ENCODE measurements around the gene CHKA.

CHKA gene

GRCh38 chr11:68041617-68042218 is 79.5 kb downstream of the CHKA start:
- TF ChIP-seq Cebpa-rat (IDR thresholded peaks at IDR 0.05): no peak
- peak overlapping the region; percentile 76 for H3K4me3 ChIP-seq
- peak overlapping the region; percentile 94 for H3K4me2 ChIP-seq
- peaks cover 46% of the 10 kb centered on the region for H3K36me3 ChIP-seq
- peaks cover 51% of the 10 kb centered on the region for H4K20me1 ChIP-seq
- peak overlapping the region; percentile 79 for H3K9ac ChIP-seq
- H3K9me3 ChIP-seq: no peaks in the 10 kb centered on the region
- peak overlapping the region; percentile 90 for H3K27ac ChIP-seq
- peaks cover 82% of the 10 kb centered on the region for H3K4me1 ChIP-seq
- no peaks in the 10 kb centered on the region for H3K27me3 ChIP-seq

GRCh38 chr11:68040957-68041591 is 80.1 kb downstream of the CHKA start:
- TF ChIP-seq Cebpa-rat (IDR thresholded peaks at IDR 0.05): no peak
- Histone ChIP-seq H3K36me3 (peaks cover 46% of the 10 kb centered on the region), H3K9ac (peak overlapping the region; percentile 79), H3K4me2 (peak overlapping the region; percentile 94), H3K4me3 (peak overlapping the region; percentile 76), H4K20me1 (peaks cover 51% of the 10 kb centered on the region), H3K9me3 (no peaks in the 10 kb centered on the region), H3K27ac (peak overlapping the region; percentile 90), H3K27me3 (no peaks in the 10 kb centered on the region), H3K4me1 (peaks cover 89% of the 10 kb centered on the region)

- TF ChIP-seq Cebpa-rat (IDR thresholded peaks at IDR 0.05): no peak; the same call in 1 of the 2 replicates
- Histone ChIP-seq H3K4me2 (peak overlapping the region; percentile 94), H3K4me3 (peak overlapping the region; percentile 76), H3K27ac (peak overlapping the region; percentile 90), H3K4me1 (peaks cover 92% of the 10 kb centered on the region), H4K20me1 (peaks cover 47% of the 10 kb centered on the region), H3K27me3 (no peaks in the 10 kb centered on the region), H3K9ac (peak overlapping the region; percentile 79), H3K36me3 (peaks cover 45% of the 10 kb centered on the region), H3K9me3 (no peaks in the 10 kb centered on the region)
Observed at GRCh38 chr11:68040101-68040956, 80.9 kb downstream of the CHKA start.

- peak overlapping the region; percentile 94 for H3K4me2 ChIP-seq
- H3K4me3 ChIP-seq: peak overlapping the region; percentile 76
- no peaks in the 10 kb centered on the region for H3K27me3 ChIP-seq
- TF ChIP-seq Cebpa-rat (IDR thresholded peaks at IDR 0.05): no peak
- peaks cover 89% of the 10 kb centered on the region for H3K4me1 ChIP-seq
- peaks cover 44% of the 10 kb centered on the region for H3K36me3 ChIP-seq
- peak overlapping the region; percentile 90 for H3K27ac ChIP-seq
- peaks cover 40% of the 10 kb centered on the region for H4K20me1 ChIP-seq
- H3K9ac ChIP-seq: peak overlapping the region; percentile 79
- H3K9me3 ChIP-seq: no peaks in the 10 kb centered on the region
Observed at GRCh38 chr11:68039526-68040086, 81.6 kb downstream of the CHKA start.

GRCh38 chr11:68038718-68039525 is 82.3 kb downstream of the CHKA start, which contains the start of gene TCIRG1:
TSS of gene TCIRG1 (plus strand) at chr11:68039025. CDS start at chr11:68041272, 2,247 bp downstream.
- peaks cover 82% of the 10 kb centered on the region for H3K4me1 ChIP-seq
- peaks cover 44% of the 10 kb centered on the region for H3K36me3 ChIP-seq
- H3K9me3 ChIP-seq: no peaks in the 10 kb centered on the region
- H3K4me3 ChIP-seq: peak within 1 kb of the TSS; percentile 76
- peak within 1 kb of the TSS; percentile 94 for H3K4me2 ChIP-seq
- peaks cover 34% of the 10 kb centered on the region for H4K20me1 ChIP-seq
- TF ChIP-seq Cebpa-rat (IDR thresholded peaks at IDR 0.05): no peak
- H3K27ac ChIP-seq: peak within 1 kb of the TSS; percentile 90
- H3K27me3 ChIP-seq: no peaks in the 10 kb centered on the region
- peak within 1 kb of the TSS; percentile 79 for H3K9ac ChIP-seq

- Histone ChIP-seq H3K4me1 (peaks cover 76% of the 10 kb centered on the region), H3K4me2 (peak overlapping the region; percentile 94), H3K4me3 (peak overlapping the region; percentile 76), H4K20me1 (peaks cover 27% of the 10 kb centered on the region), H3K36me3 (peaks cover 44% of the 10 kb centered on the region), H3K9ac (peak overlapping the region; percentile 79), H3K27ac (peak overlapping the region; percentile 90), H3K27me3 (no peaks in the 10 kb centered on the region), H3K9me3 (no peaks in the 10 kb centered on the region)
- no peak for TF ChIP-seq Cebpa-rat (IDR thresholded peaks at IDR 0.05)
Observed at GRCh38 chr11:68038226-68038717, 82.9 kb downstream of the CHKA start.

- Histone ChIP-seq H3K4me1 (peaks cover 69% of the 10 kb centered on the region), H3K27me3 (no peaks in the 10 kb centered on the region), H3K27ac (peak overlapping the region; percentile 90), H3K4me3 (no peak overlapping the region), H3K9ac (peak overlapping the region; percentile 79; the same call in 1 of the 2 replicates), H4K20me1 (peaks cover 20% of the 10 kb centered on the region), H3K9me3 (no peaks in the 10 kb centered on the region), H3K36me3 (peaks cover 44% of the 10 kb centered on the region), H3K4me2 (peak overlapping the region; percentile 94)
- no peak for TF ChIP-seq Cebpa-rat (IDR thresholded peaks at IDR 0.05)
Observed at GRCh38 chr11:68037411-68038225, 83.6 kb downstream of the CHKA start.

GRCh38 chr11:68036717-68037239 is 84.4 kb downstream of the CHKA start:
- TF ChIP-seq Cebpa-rat (IDR thresholded peaks at IDR 0.05): no peak
- Histone ChIP-seq H3K4me2 (peak overlapping the region; percentile 94), H3K27ac (peak overlapping the region; percentile 90), H4K20me1 (peaks cover 12% of the 10 kb centered on the region), H3K9me3 (no peaks in the 10 kb centered on the region), H3K9ac (peak overlapping the region; percentile 56), H3K4me1 (peaks cover 66% of the 10 kb centered on the region), H3K27me3 (no peaks in the 10 kb centered on the region), H3K4me3 (no peak overlapping the region), H3K36me3 (peaks cover 43% of the 10 kb centered on the region)
